GM21737 (cell line): Measurements from ENCODE around the gene RALGPS1.

Experiments
- ATAC-seq: cut with Tn5 transposase; IDR thresholded peaks from one replicate; pipeline ENCODE4 v1.9.1; 2021; ENCODE audit warnings: mild to moderate bottlenecking, moderate library complexity; ENCODE audit not compliant: unreplicated experiment

RALGPS1 gene

DNA sequence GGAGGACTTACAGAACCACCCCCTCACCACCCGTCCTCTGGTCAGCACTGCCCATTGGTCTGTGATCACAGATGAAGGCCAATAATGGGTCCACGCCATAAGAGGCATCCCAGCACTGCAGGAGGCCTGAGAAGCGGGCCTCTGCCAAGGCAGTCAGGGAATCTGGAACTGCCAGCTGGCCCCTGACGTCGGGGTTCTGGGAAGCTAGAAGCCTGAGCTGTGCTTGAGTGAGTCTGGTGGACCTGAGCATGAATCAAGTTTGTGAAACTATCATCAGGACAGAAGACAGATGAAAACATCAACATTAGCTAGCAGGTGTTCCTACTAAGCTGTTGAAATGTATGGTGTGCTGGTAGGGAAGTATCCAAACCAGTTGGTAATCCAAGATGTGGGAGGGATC lies 200.0 kb downstream of the RALGPS1 start:
- ATAC-seq = no peak

DNA sequence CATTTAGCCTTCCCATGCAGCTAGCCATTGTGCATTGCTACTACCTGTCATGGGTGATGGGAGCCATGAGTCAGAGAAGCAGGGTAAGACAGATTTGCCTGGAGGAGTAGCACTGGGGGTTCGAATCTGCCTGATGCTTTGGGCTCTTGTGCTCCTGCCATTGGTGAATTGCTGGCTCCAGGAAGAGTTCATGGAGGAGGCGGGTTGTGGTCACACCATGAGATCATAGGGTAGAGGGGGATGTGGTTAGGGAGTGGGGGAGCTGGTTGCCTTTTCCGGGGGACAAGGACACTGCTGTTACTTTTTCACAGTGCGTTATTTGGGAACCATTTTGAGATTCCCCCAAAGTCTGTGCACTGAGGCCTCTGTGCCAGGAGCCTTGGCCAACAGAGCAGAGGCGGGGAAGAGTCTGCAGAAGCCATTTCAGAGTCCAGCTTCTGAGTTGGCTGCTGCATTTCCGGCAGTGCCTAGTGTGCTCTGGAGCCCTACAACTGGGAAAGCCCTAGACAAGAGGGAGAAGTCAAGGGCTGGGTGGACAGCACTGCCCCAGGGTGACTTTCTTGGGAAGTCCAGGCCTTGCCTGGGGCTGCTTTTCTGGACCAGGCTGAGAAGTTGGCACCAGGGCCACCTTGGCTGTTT lies 201.6 kb downstream of the RALGPS1 start:
- no peak for ATAC-seq

GRCh38 chr9:127116957-127117356 lies 202.4 kb downstream of the RALGPS1 start:
- no peak for ATAC-seq

GRCh38 chr9:127117801-127118200 lies 203.2 kb downstream of the RALGPS1 start:
- no peak for ATAC-seq

GRCh38 chr9:127118597-127119319 lies 204.2 kb downstream of the RALGPS1 start:
- no peak for ATAC-seq

DNA sequence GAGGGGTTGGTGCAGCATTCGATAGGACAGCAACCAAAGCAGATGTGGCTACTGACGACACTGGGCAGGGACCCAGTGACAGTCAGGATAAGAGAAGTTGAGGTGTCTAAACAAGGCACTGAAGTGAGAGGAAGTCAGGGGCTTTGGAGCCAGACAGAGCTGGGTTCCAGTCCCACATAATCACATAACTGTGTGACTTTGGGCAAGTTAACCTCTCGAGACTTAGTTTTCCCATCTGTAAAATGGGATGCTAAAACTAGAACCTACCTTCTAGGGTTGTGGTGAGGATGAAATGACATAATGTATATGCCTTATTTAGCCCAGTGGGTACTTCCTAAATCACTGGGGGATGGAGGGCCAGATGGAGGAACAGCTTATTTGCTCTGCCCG lies 204.7 kb downstream of the RALGPS1 start:
- no peak for ATAC-seq

DNA sequence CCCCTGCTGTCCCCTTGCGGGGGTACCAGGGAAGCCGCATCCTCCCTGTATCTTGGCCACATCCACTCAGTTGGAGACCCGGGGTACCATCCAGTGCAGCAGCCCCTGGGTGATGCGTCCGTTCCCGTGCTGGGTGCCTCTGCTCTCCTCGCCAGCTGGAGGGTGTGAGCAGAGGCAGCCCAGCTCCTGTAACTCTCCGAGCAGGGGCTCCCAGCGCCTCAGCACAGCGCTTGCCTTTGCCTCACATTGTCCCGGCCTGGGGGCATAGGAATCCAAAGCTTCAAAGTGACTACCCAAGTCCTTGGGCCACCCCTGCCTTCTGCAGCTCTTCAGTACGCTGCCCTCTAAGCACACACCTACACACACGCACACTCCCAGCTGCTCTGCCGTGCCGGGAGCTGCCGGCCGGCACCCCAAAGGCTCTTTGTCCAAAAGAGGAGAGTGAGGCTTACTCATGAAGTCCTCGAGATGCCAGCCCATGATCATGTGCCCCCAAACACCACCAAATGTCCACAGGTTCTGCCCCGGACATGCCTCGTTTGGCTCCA lies 207.1 kb downstream of the RALGPS1 start:
- no peak for ATAC-seq

DNA sequence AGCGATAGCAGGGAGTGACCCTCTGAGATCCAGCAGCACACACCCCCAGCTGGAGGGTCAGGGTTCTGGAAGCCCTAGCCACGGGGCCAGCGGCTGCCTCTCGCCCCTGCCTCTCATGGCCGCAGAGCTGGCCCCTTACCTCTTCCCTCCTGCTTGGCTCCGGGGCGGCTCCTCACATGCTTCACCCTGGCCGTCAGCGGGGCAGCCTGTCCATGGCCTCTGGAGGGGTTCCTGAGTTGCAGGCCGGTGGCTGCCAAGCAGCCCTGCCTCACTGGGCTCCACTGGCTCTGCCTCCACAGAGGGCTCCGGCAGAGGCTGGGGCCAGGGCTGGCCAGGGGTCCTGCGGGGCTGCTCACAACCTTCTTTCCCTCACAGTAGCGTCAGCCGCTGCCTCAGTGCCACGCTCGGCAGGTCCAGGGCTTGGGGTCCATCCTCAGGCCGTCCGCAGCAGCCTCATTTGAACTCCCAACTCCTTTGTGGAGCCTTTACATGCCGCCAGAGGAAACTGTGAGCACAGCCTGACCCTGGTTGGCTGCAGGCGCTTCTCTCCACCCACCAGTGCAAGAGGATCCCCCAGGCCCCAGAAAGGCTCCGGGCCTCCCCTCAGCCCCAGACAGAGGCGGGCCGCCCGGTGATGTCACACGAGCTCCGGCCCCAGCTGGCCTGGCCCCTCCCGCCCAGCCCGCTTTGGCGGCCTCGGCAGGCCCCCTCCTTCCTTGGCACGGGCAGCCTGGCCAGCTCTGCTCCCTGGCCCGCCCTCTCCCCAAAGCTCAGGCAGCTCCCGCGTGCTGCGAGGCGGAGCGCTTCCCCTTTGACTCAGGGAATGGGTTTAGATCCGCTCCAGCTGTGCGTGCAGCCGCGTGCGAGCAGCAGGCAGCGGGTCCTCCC lies 207.8 kb downstream of the RALGPS1 start, which contains the start of gene ANGPTL2:
ANGPTL2 (minus strand) TSS at position 460 of the 888 bp plus-strand sequence. CDS start 13,904 bp downstream, outside the sequence.
- peak; percentile 41 for ATAC-seq

DNA sequence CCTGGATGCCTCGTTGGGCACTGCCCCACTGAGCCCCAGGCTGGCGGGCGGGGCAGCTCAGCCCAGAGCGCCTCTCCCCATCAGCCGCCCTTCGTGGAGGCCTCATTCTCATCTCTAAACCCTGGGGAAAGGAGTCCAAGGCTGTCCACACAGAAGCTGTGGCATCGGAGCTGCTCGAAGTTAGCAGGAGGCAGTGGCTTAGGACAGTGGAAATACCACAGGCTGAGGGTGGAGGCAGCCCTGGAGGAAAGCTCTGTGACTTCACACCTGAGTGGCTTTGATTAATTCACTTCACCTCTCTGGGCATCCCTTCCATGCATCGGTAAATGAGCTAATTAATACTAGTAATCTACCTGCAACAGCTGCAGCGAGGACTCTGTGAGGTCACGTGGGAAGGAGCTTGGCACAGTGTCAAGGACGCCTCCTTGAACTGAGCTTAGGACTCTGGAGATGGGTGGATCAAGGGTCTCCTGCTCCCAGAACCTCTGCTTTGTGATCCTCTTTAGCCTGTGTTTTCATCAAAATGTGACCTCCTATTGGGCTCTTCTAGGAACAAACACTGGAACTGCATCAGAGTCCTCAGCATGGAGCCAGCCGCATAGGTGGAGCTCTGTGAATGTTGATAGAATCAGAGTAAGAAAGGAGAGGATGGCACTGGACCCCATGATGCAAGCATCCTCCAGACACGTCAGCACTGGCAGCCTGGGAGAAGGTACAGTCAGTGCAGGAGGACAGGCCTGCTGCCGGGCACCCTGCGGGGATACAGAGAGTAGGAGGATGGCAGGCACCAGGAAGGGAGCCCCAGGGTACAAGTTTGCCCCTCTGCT lies 208.7 kb downstream of the RALGPS1 start:
- no peak for ATAC-seq

- no peak for ATAC-seq
Observed at GRCh38 chr9:127124111-127124531, 209.5 kb downstream of the RALGPS1 start.

DNA sequence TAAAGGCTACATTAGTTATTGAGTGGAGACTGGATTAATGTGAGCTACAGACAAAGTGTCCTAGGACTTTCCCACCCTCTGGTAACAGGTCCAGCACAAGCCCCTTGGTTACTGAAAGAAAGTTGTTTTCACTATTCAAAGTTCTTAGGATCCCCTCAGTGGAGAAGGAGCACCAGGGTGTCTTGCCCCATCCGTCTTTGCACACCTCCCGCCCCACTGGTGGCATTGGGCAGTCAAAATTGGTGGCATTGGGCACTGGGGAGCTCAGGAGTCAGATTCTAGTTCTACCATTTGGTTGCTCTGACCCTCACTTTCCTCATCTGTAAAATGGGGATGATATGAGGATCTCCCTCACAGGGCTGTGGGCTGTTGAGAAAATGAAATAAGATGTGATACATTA lies 210.2 kb downstream of the RALGPS1 start:
- ATAC-seq = no peak

- no peak for ATAC-seq
Observed at GRCh38 chr9:127126971-127127370, 212.4 kb downstream of the RALGPS1 start.

DNA sequence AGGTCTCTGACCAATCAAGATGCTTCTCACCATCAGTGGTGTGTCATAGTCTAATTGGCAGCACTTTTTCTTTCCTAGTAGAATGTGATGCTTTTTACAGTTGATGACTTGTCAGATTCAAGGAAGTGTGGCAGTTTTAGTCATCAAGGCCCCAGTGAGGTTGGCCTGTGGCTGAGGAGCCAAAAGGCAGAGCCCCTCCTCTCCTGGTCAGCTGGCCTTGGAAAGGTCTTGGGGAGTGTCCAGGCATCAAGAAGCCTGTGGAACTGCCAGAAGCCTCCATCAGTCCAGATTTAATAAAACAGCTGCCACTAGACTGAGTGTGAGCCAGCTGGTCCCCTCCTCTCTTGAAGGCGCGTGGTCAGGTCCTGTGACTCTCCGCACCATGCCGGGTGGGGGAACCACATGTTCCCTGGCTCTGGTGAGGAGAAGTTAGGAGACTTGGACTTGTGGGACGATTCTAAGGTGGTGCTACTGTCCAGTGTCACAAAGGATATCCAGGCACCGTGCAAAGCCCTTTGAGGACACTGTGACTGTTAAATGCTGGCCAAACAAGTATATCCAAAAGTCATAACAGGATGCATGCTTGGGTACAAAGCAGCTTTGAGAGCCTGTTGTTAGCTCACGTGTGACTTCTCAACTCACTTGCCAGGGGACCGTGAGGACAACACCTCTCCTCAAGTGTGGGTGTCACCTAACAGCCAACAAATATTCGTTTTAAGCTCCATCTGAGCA lies 213.9 kb downstream of the RALGPS1 start:
- no peak for ATAC-seq

DNA sequence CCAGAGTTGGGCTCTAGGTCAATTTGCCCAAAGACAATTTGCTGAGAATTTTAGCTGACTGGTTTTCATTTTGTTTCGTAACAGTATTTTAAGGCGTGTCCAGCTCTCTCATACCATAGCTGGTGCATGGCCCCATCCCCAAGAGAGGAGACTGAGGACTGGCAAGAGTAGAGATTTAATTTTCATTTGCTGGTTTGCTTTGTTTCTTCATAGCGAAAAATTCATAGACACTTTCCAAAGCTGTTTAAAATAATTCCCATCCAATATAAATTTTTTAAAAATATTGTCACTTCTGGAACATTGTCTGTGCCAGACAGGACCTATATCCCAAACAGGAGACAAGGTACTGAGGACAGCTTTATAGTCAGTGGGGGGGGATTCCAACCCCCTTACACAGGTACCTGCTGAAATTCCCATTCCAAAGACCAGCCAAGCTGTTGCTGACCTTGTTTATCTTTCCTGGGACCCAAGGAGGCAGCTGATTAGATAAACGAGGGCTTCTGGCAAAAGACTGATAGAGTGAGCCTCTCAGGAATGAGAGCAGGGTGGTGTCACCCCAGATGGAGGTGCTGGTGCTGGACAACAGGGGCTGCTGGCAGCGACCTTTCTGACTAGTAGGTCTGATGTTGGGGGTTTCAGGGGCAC lies 214.6 kb downstream of the RALGPS1 start:
- no peak for ATAC-seq

GRCh38 chr9:127129718-127130085 lies 215.1 kb downstream of the RALGPS1 start:
- ATAC-seq = no peak

GRCh38 chr9:127130235-127130634 lies 215.7 kb downstream of the RALGPS1 start:
- no peak for ATAC-seq

GRCh38 chr9:127130661-127131538 lies 216.3 kb downstream of the RALGPS1 start:
- no peak for ATAC-seq

GRCh38 chr9:127131871-127132270 lies 217.3 kb downstream of the RALGPS1 start:
- no peak for ATAC-seq
